ES-I3 (cell line): ENCODE measurements around the gene OPN1MW3.
"Not testable (repeated sequence)": the region's sequence is repeated elsewhere in the genome, so short reads cannot be mapped to it uniquely, and the experiment has no call there.

Source experiments
- H3K36me3 ChIP-seq: 2 replicates; pipeline ENCODE4 v1.6.1; 2013; ENCODE audit warnings: mild to moderate bottlenecking, low read length, control low read depth, moderate library complexity; ENCODE audit not compliant: insufficient read depth
- H3K4me1 ChIP-seq: 2 replicates; pipeline ENCODE4 v1.6.1; 2013; ENCODE audit warnings: mild to moderate bottlenecking, control low read depth, low read length; ENCODE audit not compliant: insufficient read depth
- H3K9ac ChIP-seq: 2 replicates; pipeline ENCODE4 v1.6.1; 2013; ENCODE audit warnings: low read depth, mild to moderate bottlenecking, low read length, moderate library complexity
- H3K9me3 ChIP-seq: 2 replicates; pipeline ENCODE4 v1.6.1; 2013; ENCODE audit warnings: mild to moderate bottlenecking, low read length, moderate library complexity; ENCODE audit not compliant: control insufficient read depth, insufficient read depth

Gene OPN1MW3

DNA sequence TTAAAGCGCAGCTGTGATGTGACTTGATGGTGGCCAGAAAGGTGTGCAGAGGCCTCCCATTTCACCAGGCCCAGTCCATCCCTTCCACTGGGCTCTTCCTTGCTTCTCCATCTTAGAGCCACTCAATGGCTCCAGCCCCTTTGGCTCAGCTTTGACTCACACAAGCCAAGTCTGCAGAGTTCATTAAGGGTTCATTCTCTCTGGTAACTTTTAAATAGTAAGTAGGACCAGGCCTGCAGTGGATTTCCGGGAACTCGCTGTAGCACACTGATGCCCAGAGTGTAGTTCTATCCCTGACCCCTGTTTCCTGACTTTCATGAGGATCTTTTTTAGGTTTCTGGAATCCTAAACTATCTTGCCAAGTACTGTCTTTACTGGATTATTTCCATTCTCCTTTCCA is 11.9 kb downstream of the OPN1MW3 start:
- H3K9ac ChIP-seq, H3K36me3 ChIP-seq, H3K4me1 ChIP-seq, H3K9me3 ChIP-seq: not testable (repeated sequence)

- H3K9ac ChIP-seq, H3K36me3 ChIP-seq, H3K9me3 ChIP-seq, H3K4me1 ChIP-seq: not testable (repeated sequence)
These were observed 27.3 kb downstream of the OPN1MW3 start for GRCh38 chrX:154284489-154285338.

DNA sequence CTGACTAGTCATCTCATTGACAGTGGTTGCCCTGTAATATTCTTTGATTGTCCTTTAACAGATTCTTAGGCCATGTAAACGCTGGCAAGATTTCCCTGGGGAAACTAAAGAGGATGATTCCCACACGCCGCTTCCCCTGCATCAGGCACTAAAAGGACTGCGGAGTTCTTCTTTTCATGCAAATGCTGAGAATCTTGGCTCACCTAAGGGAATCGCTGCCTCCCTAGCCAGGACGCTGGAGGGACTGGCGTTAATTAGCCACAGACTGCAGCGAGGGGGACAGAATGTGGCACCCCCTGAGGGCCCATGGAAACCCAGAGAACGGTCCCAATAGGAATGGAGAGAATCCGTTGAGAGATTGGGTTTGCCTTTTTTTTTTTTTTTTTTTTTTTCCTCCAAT is 29.0 kb downstream of the OPN1MW3 start:
- not testable (repeated sequence) for H3K9ac ChIP-seq, H3K4me1 ChIP-seq, H3K36me3 ChIP-seq, H3K9me3 ChIP-seq

DNA sequence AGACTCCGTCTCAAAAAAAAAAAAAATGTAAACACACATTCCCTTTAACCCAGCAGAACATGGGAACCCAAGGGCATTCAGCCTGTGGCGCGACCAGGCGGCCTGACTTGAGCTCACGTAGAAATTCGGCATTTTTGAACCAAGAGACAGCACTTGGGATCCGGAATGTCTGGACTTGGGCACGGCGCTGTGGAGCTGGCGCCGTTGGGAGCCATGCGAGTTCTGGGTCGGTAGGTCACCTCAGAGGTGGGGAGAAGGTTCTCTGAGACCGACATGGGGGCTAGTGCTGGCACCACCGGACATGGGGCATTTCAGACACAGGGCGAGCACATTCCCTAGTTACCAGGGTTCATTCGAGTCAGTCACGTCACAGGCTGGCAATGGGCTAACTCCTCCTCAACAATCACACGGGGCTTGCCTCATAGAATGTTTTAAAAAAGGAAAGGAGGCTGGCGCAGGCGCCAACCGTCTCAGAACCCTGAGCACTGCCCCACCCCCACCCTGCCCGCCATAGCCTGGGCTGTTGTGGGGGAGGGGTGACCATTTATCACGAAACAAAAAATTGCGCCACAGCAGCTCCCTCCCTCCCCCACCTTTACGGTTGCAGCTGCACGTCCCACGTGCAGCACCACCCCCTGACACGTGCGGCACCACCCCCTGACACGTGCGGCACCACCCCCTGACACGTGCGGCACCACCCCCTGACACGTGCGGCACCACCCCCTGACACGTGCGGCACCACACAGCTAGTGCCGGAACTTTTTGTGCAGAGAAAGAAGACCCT is 37.6 kb downstream of the OPN1MW3 start, which contains the start of gene TEX28:
Gene TEX28, minus strand, starts transcription at position 334 of the 784 bp plus-strand sequence. CDS start 3,007 bp downstream, outside the sequence.
- Histone ChIP-seq H3K4me1 (no peaks in the 10 kb centered on the region), H3K36me3 (no peaks in the 10 kb centered on the region), H3K9ac (no peak within 1 kb of the TSS)

GRCh38 chrX:154295664-154296310 is 38.4 kb downstream of the OPN1MW3 start, which contains the start of gene TKTL1:
TKTL1 (plus strand) TSS chrX:154295795; CDS start chrX:154295860, 65 bp downstream.
- no peak within 1 kb of the TSS for H3K9ac ChIP-seq
- H3K9me3 ChIP-seq, result peaks cover 10% of the 10 kb centered on the region; the same call in 1 of the 2 replicates
- no peaks in the 10 kb centered on the region for H3K4me1 ChIP-seq
- H3K36me3 ChIP-seq, result no peaks in the 10 kb centered on the region

More for the DNA sequence above, 37.6 kb downstream of the OPN1MW3 start, which contains the start of gene TEX28:
- H3K9me3 ChIP-seq, result peaks cover 10% of the 10 kb centered on the region; the same call in 1 of the 2 replicates

- Histone ChIP-seq H3K36me3 (no peaks in the 10 kb centered on the region), H3K4me1 (no peaks in the 10 kb centered on the region), H3K9me3 (peaks cover 10% of the 10 kb centered on the region; the same call in 1 of the 2 replicates), H3K9ac (no peak overlapping the region)
These were observed 39.3 kb downstream of the OPN1MW3 start for GRCh38 chrX:154296731-154297130.

DNA sequence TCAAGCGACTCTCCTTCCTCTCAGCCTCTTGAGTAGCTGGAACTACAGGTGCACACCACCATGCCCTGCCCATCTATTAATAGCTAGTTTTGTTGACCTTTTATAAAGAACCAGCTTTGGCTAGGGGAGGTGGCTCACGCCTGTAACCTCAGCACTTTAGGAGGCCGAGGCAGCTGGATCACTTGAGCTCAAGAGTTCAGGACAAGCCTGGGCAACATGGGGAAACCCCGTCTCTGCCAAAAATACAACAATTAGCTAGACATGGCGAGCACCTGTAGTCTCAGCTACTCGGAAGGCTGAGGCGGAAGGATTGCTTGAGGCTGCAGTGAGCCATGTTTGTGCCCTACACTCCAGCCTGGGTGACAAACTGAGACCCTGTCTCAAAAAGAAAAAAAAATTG is 40.9 kb downstream of the OPN1MW3 start:
- Histone ChIP-seq H3K4me1 (no peaks in the 10 kb centered on the region), H3K9me3 (peaks cover 10% of the 10 kb centered on the region; the same call in 1 of the 2 replicates), H3K9ac (no peak overlapping the region), H3K36me3 (no peaks in the 10 kb centered on the region)

DNA sequence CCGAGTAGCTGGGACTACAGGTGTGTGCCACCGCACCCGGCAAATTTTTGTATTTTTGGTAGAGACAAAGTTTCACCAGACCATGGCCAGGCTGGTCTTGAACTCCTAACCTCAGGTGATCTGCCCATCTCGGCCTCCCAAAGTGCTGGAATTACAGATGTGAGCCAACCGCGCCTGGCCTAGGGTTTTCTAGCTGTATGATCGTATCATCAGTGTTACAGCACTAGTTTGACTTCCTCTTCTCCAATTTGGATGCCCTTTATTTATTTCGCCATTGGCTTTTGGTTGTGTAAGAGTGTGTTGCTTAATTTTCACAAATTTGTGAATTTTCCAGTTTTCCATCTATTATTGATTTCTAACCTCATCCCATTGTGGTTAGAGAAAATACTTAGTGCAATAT is 43.4 kb downstream of the OPN1MW3 start:
- Histone ChIP-seq H3K9ac (no peak overlapping the region), H3K4me1 (no peaks in the 10 kb centered on the region), H3K9me3 (peaks cover 10% of the 10 kb centered on the region; the same call in 1 of the 2 replicates), H3K36me3 (no peaks in the 10 kb centered on the region)

DNA sequence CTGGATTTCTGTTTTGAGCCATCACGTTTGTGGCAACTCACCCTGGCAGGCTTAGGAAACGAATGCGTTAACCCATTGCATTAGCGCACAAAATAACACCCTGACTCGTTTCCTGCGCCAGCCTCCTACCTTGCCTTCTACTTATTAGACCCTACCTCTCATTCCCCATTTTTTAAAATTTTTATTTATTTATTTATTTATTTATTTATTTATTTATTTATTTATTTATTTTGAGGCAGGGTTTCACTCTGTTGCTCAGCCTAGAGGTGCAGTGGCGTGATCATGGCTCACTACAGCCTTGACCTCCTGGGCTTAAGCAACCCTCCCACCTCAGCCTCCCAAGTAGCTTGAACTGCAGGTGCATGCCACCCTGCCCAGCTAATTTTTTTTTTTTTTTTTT is 45.6 kb downstream of the OPN1MW3 start:
- H3K36me3 ChIP-seq, H3K9me3 ChIP-seq: not testable (repeated sequence)

DNA sequence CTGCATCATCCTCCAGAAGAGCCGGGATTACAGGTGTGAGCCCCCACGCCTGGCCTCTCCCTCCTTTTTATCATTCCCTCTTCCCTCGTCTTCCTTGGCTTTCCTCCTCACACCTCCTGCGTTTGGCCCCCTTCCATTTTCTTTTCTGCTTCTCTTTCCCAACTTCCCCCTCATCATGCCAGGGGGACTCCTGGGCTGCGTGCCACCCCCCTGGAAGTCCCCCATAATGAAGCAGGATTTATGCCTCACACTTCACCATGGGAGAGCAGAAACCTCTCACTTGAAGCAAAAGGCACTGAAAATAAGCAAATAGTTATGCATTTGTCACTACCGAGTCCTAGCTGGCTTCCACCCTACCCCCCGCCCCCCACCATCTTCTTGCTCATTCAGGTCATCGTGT is 46.1 kb downstream of the OPN1MW3 start:
- Histone ChIP-seq H3K9ac (no peak overlapping the region), H3K9me3 (no peaks in the 10 kb centered on the region), H3K36me3 (no peaks in the 10 kb centered on the region), H3K4me1 (no peaks in the 10 kb centered on the region)

More for the DNA sequence above, 45.6 kb downstream of the OPN1MW3 start:
- not testable (repeated sequence) for H3K9ac ChIP-seq, H3K4me1 ChIP-seq

DNA sequence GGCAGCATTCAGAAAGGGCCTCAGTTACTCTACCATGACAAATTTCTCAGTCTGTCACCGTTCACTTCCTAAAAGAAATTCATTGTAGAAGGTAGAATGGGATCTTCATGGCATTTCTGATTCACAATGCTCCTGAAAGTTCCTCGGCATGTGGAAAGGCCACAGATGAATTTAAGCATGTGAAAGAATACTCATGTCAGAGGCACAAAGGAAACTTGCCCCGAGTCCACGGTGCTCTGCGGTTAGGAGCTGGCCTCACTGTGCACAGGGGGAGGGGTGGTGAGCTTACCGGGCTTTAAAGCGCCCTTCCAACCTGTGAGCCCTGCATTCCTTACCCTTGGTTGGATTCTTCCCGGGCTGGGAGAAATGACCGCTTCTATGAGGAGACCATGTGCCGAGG is 47.5 kb downstream of the OPN1MW3 start:
- Histone ChIP-seq H3K36me3 (no peaks in the 10 kb centered on the region), H3K9ac (no peak overlapping the region), H3K4me1 (no peaks in the 10 kb centered on the region), H3K9me3 (no peaks in the 10 kb centered on the region)

DNA sequence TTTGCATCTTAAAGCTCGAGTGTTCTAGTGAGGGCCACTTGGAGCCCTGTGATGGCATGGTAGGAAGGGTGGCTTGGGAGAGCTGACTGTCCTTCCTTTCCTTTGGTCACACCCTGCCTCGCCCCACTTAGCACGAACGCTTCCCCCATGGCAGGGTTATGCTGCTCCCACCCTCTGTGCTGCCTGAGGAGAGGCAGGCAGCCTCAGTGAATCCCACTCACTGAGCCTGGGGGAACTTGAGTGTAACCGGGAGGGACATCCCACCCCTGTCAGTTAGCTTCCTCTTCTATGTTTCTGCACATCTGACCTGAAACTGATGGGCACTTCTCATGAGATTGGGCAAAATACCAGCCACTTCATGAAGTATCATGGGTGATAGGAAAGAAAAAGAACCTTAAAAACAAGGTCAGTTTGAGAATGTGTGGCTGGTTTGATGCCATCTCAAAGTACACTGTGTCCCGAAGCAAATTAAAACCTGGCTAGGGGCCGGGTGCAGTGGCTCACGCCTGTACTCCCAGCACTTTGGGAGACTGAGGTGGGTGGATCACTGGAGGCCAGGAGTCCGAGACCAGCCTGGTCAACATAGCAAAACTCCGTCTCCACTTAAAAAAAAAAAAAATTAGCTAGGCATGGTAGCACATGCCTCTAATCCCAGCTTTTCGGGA is 48.3 kb downstream of the OPN1MW3 start:
- H3K36me3 ChIP-seq, result no peaks in the 10 kb centered on the region
- no peaks in the 10 kb centered on the region for H3K4me1 ChIP-seq
- no peak overlapping the region for H3K9ac ChIP-seq
- no peaks in the 10 kb centered on the region for H3K9me3 ChIP-seq

- H3K36me3 ChIP-seq, result no peaks in the 10 kb centered on the region
- no peaks in the 10 kb centered on the region for H3K4me1 ChIP-seq
- no peaks in the 10 kb centered on the region for H3K9me3 ChIP-seq
- no peak overlapping the region for H3K9ac ChIP-seq
These were observed 49.8 kb downstream of the OPN1MW3 start for GRCh38 chrX:154307202-154307601.
